K562 (cell line): ENCODE data around the gene RCSD1. TPM values are rescaled to one million over a fixed set of nuclear protein-coding genes. Genes with fewer than 3 reads are reported as not detected.

ENCODE experiments used
- ATAC-seq: fragments of 200-7000 bp; cut with Tn5 transposase; 3 replicates; pipeline ENCODE4 v1.9.1; 2020; ENCODE audit warnings: moderate library complexity
- BruUV-seq: library from RNA; stranded (reverse); fragments of 400-500 nt; replicated peaks from 2 replicates; lab custom pipeline; 2021; lab: Mats Ljungman, UMichigan
- CTCF ChIA-PET: fragments of 300-600 bp; formaldehyde crosslinking; extraction: SDS; loops from one replicate; lab custom pipeline; 2021; ENCODE audit warnings: low intra/inter-chr PET ratio; lab: Yijun Ruan, JAX
- POLR2A ChIA-PET: fragments of 300-600, 350-650 bp; sonication (Branson Sonifier 250); formaldehyde crosslinking; extraction: SDS; loops from one replicate; lab custom pipeline; 2021; ENCODE audit warnings: antibody characterized with exemption, inconsistent platforms; lab: Yijun Ruan, JAX
- DNase-seq, 4 experiments: peaks; one replicate each; pipeline versions ENCODE4 v3.0.0 to v3.0.0-alpha.2; 2011 to 2018; ENCODE audit warnings: low spot score in 3 of 4, mixed read lengths in 3 of 4; ENCODE audit errors: extremely low read depth in 1 of 4
- FAIRE-seq: peaks from 2 replicates; lab custom pipeline; 2011; peaks lifted over from hg19 to GRCh38; lab: Jason Lieb, UNC
- H2AFZ ChIP-seq: 2 replicates; pipeline ENCODE4 v1.6.0; 2011; ENCODE audit warnings: low read depth, low read length, control low read depth, inconsistent platforms
- H3K27ac ChIP-seq: fragments of 200-600 bp; 3 replicates; pipeline ENCODE4 v1.8.0; 2011; ENCODE audit warnings: low read depth, mild to moderate bottlenecking, control low read depth, inconsistent platforms, low read length, moderate library complexity, mixed read lengths; ENCODE audit errors: extremely low read depth
- H3K27me3 ChIP-seq, 2 experiments: fragments of 300-600 bp in 1 of 2; 2 replicates in 1 of 2; 3 replicates in 1 of 2; pipeline versions ENCODE4 v1.6.0 to v1.8.0; 2011; ENCODE audit warnings: inconsistent platforms in 2 of 2, low read length in 2 of 2, mild to moderate bottlenecking in 1 of 2, mixed read lengths in 1 of 2, moderate library complexity in 1 of 2; ENCODE audit not compliant: control insufficient read depth in 2 of 2, insufficient read depth in 2 of 2
- H3K36me3 ChIP-seq: fragments of 300-600 bp; 3 replicates; pipeline ENCODE4 v1.8.0; 2011; ENCODE audit warnings: mild to moderate bottlenecking, low read length, inconsistent platforms; ENCODE audit not compliant: control insufficient read depth, insufficient read depth
- H3K4me1 ChIP-seq, 2 experiments: fragments of 200-600 bp in 1 of 2; replicated peaks in 1 of 2; 2 replicates in 1 of 2; 3 replicates in 1 of 2; pipeline versions ENCODE4 v1.5.1 to v1.8.0; 2011; ENCODE audit warnings: inconsistent platforms in 2 of 2, low read length in 2 of 2, mild to moderate bottlenecking in 1 of 2, mixed read lengths in 1 of 2, moderate library complexity in 1 of 2; ENCODE audit not compliant: control insufficient read depth in 2 of 2, insufficient read depth in 2 of 2
- H3K4me2 ChIP-seq: 2 replicates; pipeline ENCODE4 v1.6.1; 2011; ENCODE audit warnings: low read length, control low read depth, inconsistent platforms, mixed read lengths; ENCODE audit not compliant: insufficient read depth
- H3K4me3 ChIP-seq: fragments of 200-600 bp; sonication (generic), shearing (Covaris generic); 2 replicates; pipeline ENCODE4 v1.5.1; 2016; ENCODE audit warnings: control low read depth, inconsistent platforms
- H3K79me2 ChIP-seq: fragments of 200-600 bp; 3 replicates; pipeline ENCODE4 v1.8.0; 2011; ENCODE audit warnings: low read length, inconsistent platforms; ENCODE audit not compliant: control insufficient read depth, insufficient read depth
- H3K9ac ChIP-seq, 2 experiments: 2 replicates each; pipeline versions ENCODE4 v1.6.0 to v1.6.1; 2011; ENCODE audit warnings: low read depth in 2 of 2, low read length in 2 of 2, control low read depth in 1 of 2, inconsistent platforms in 1 of 2, mild to moderate bottlenecking in 1 of 2, mixed read lengths in 1 of 2; ENCODE audit not compliant: insufficient read depth in 1 of 2
- H3K9me1 ChIP-seq: one replicate; pipeline ENCODE4 v1.6.0; 2011; ENCODE audit warnings: inconsistent platforms, mild to moderate bottlenecking, low read length, moderate library complexity; ENCODE audit not compliant: control insufficient read depth, insufficient read depth
- H3K9me3 ChIP-seq: replicated peaks from 2 replicates; pipeline ENCODE4 v1.5.1; 2011; ENCODE audit warnings: low read depth, low read length, inconsistent platforms; ENCODE audit not compliant: control insufficient read depth, insufficient read depth
- H4K20me1 ChIP-seq: replicated peaks from 2 replicates; pipeline ENCODE4 v1.6.1; 2011; ENCODE audit warnings: low read length, inconsistent platforms, mixed read lengths; ENCODE audit not compliant: control insufficient read depth, insufficient read depth
- E2F3 ChIP-seq: fragments of 250-450 bp; sonication (Bioruptor Pico); IDR thresholded peaks from 2 replicates; pipeline ENCODE4 v1.4.0; 2020; ENCODE audit warnings: mild to moderate bottlenecking
- E2F4 ChIP-seq: sonication (generic); formaldehyde crosslinking; IDR thresholded peaks from 2 replicates; pipeline ENCODE4 v1.8.0; 2022; ENCODE audit warnings: mild to moderate bottlenecking, low read depth, missing genetic modification reagents
- ETV5 ChIP-seq: sonication (generic); formaldehyde crosslinking; IDR thresholded peaks from 2 replicates; pipeline ENCODE4 v1.4.0; 2020; ENCODE audit warnings: low read depth, mild to moderate bottlenecking, missing genetic modification reagents
- GATA2 ChIP-seq: sonication (generic); formaldehyde crosslinking; IDR thresholded peaks from 2 replicates; pipeline ENCODE4 v1.4.0; 2020; ENCODE audit warnings: mild to moderate bottlenecking, missing genetic modification reagents
- GTF2E2 ChIP-seq: fragments of 200-800 bp; sonication (Bioruptor generic); IDR thresholded peaks from 2 replicates; pipeline ENCODE4 v1.6.1; 2016; ENCODE audit warnings: missing genetic modification characterization, missing compliant biosample characterization
- MYNN ChIP-seq, 2 experiments: sonication (generic); formaldehyde crosslinking in 1 of 2; IDR thresholded peaks; 2 replicates each; pipeline versions ENCODE4 v1.5.0 to v1.6.1; 2016 to 2020; ENCODE audit warnings: antibody characterized with exemption in 1 of 2, missing genetic modification reagents in 1 of 2
- NCOA4 ChIP-seq: fragments of 450-650 bp; IDR thresholded peaks from 2 replicates; pipeline ENCODE4 v1.6.1; 2018; ENCODE audit warnings: mild to moderate bottlenecking; ENCODE audit not compliant: partially characterized antibody
- NFIC ChIP-seq: fragments of 450-650 bp; IDR thresholded peaks from 2 replicates; pipeline ENCODE4 v1.6.1; 2017; ENCODE audit warnings: mild to moderate bottlenecking, inconsistent platforms
- NFRKB ChIP-seq: fragments of 450-650 bp; IDR thresholded peaks from 2 replicates; pipeline ENCODE4 v1.6.1; 2016; ENCODE audit warnings: low read depth
- RBFOX2 ChIP-seq: fragments of 200-400 bp; formaldehyde crosslinking; IDR thresholded peaks from 2 replicates; pipeline ENCODE4 v1.6.1; 2017; ENCODE audit warnings: low read depth, mild to moderate bottlenecking, low read length, moderate library complexity
- STAT6 ChIP-seq: sonication (generic); formaldehyde crosslinking; IDR thresholded peaks from 2 replicates; pipeline ENCODE4 v1.8.1; 2023; ENCODE audit warnings: mild to moderate bottlenecking, missing genetic modification reagents
- TCF7 ChIP-seq: sonication (generic); IDR thresholded peaks from 2 replicates; pipeline ENCODE4 v1.6.1; 2016; ENCODE audit warnings: antibody characterized with exemption, borderline replicate concordance
- THAP7 ChIP-seq: fragments of 250-450 bp; sonication (Bioruptor Pico); IDR thresholded peaks from 2 replicates; pipeline ENCODE4 v1.5.0; 2021
- THRB ChIP-seq: fragments of 450-650 bp; formaldehyde crosslinking; conservative IDR thresholded peaks from 2 replicates; pipeline ENCODE4 v1.4.0; 2022; ENCODE audit warnings: mild to moderate bottlenecking, missing genetic modification characterization
- ZNF436 ChIP-seq: fragments of 250-450, 450-650 bp; sonication (Bioruptor Pico); formaldehyde crosslinking; IDR thresholded peaks from 2 replicates; pipeline ENCODE4 v1.7.0; 2020; ENCODE audit warnings: mild to moderate bottlenecking
- ZNF589 ChIP-seq: fragments of 200-800 bp; sonication (Bioruptor generic); IDR thresholded peaks from 2 replicates; pipeline ENCODE4 v1.6.1; 2016; ENCODE audit warnings: low read depth, missing genetic modification characterization, missing compliant biosample characterization
- ZNF717 ChIP-seq: fragments of 250-450 bp; sonication (Bioruptor Pico); IDR thresholded peaks from 2 replicates; pipeline ENCODE4 v1.5.0; 2021
- WGBS: fragments of 100-300 bp; shearing (Covaris generic); methylation state at CpG from one replicate; pipeline ENCODE4 v1.1.6; 2016; ENCODE audit warnings: low coverage, mixed read lengths; ENCODE audit not compliant: insufficient coverage; ENCODE audit errors: missing lambda C conversion rate; 5-methylcytosine and 5-hydroxymethylcytosine counted together
- in situ Hi-C: fragments of 300-500 bp; cut with MboI; formaldehyde crosslinking; loops from 4 replicates; pipeline ENCODE4 v1.15.0; 2018; ENCODE audit warnings: inconsistent platforms, mixed read lengths
- intact Hi-C: fragments of 100-400 bp; cut with micrococcal nuclease; formaldehyde crosslinking; loops from 2 replicates; pipeline ENCODE4 v1.14.2; 2022
- polyA plus RNA-seq, 8 experiments: library from polyadenylated mRNA; depleted of rRNA in 4 of 8; stranded (reverse) in 5 of 8; unstranded in 3 of 8; fragments of >200 nt; fragmentation: Nextera tagmentation in 2 of 8; fragmentation: Illumina TruSeq in 1 of 8; extraction: Ambion mirVana in 2 of 8; extraction: Trizol in 1 of 8; gene quantifications; 2 replicates each; pipeline versions ENCODE4 v1.2.1 to v1.2.3, GENCODE V29; 2011 to 2014; ENCODE audit warnings: inconsistent platforms in 1 of 8, missing spikeins in 1 of 8
- total RNA-seq, 7 experiments: library from RNA; depleted of rRNA in 6 of 7; stranded (reverse); fragments of >200 nt in 6 of 7; fragmentation: Illumina TruSeq in 2 of 7; extraction: Trizol in 2 of 7; gene quantifications; 2 replicates each; pipeline versions ENCODE4 v1.2.1 to v1.2.3, GENCODE V29; 2011 to 2021; ENCODE audit warnings: low replicate concordance in 1 of 7

The RCSD1 gene
- total and polyA plus RNA-seq, 9 of the 15 experiments (the other 6 are each of a cell fraction or from before 2014, with no cell fraction given) = 7.8 to 69.8 (median 45.3) TPM

- no TSS peak for BruUV-seq
- H3K27ac ChIP-seq = peak overlapping the region; percentile 97
- H3K27me3 ChIP-seq = no peaks in the 10 kb centered on the region
- TF ChIP-seq RBFOX2 (no peak), MYNN (IDR thresholded peaks at IDR 0.05) (no peak), MYNN (CRISPR knock-in tag; IDR thresholded peaks at IDR 0.05) (no peak), E2F4 (CRISPR knock-in tag) (no peak), E2F3 (no peak), GATA2 (no peak), NFRKB (no peak), ZNF589 (CRISPR knock-in tag) (no peak; the same call in 1 of the 2 replicates), TCF7 (no peak), THRB (CRISPR knock-in tag) (no peak), STAT6 (peak; percentile 21; the same call in 1 of the 2 replicates), NCOA4 (no peak), ETV5 (CRISPR knock-in tag) (0 out of 2 replicates have a peak, but pooled peaks have one; percentile 9), NFIC (no peak), ZNF717 (no peak), ZNF436 (CRISPR knock-in tag) (no peak), THAP7 (CRISPR knock-in tag) (0 out of 2 replicates have a peak, but pooled peaks have one; percentile 31), GTF2E2 (tag) (no peak)
These were observed 1.4 kb downstream of the RCSD1 start for GRCh38 chr1:167631386-167631935.

More at GRCh38 chr1:167631386-167631935, 1.4 kb downstream of the RCSD1 start:
- H2AFZ ChIP-seq = no peak overlapping the region
- DNase-seq (no peak), ATAC-seq (no peak), FAIRE-seq (no peak)
- H3K4me3 ChIP-seq = peak overlapping the region; percentile 77
- peak overlapping the region; percentile 97 to 99 for H3K9ac ChIP-seq
- 2% methylated on average over 3 of the region's 3 CpGs for WGBS
- peaks cover 6% of the 10 kb centered on the region; the same call in 1 of the 2 replicates for H4K20me1 ChIP-seq
- peaks cover 81% of the 10 kb centered on the region for H3K79me2 ChIP-seq
- H3K4me1 ChIP-seq = peaks cover 45 to 75% of the 10 kb centered on the region in 2 experiments
- ChIA-PET CTCF (interaction anchor here (0.7 kb wide), 1 partner anchor 51 kb away, joined by 3 read pairs; no protein-coding TSS in a partner anchor), POLR2A (interaction anchor here (0.9 to 8.8 kb wide), 10 partner anchors 10 to 88 kb away, joined by 3 to 93 read pairs (median 4); partner anchors contain the start of gene CREG1)
- peaks cover 52% of the 10 kb centered on the region for H3K36me3 ChIP-seq
- intact Hi-C loops = loop anchor here (5.0 to 10.0 kb wide), 3 partner anchors 233 to 409 kb away; partner anchors contain the start of genes DCAF6, MPC2 and POU2F1
- peak overlapping the region; percentile 92 for H3K4me2 ChIP-seq
- H3K9me1 ChIP-seq = no peaks in the 10 kb centered on the region
- in situ Hi-C loops = no loop called here
- H3K9me3 ChIP-seq = no peaks in the 10 kb centered on the region
